Measurements from ENCODE around the gene BAZ1A.
"Not testable (repeated sequence)": the region's sequence is repeated elsewhere in the genome, so short reads cannot be mapped to it uniquely, and the experiment has no call there.

Gene BAZ1A

DNA sequence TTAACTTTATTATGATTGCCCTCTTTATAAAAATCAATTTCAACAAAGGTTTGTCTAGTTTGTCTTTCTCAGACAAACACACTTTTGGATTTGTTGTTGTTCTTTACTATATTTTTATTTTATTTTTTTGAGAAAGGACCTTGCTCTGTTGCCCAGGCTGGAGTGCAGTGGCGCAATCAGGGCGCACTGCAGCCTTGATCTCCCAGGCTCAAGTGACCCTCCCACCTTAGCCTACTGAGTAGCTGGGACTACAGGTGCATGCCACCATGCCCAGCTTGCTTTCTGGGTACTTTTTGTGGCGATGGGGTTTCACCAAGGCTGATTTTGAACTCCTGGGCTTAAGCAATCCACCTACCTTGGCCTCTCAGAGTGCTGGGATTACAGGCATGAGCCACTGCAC is 96.4 kb downstream of the BAZ1A start:
- DNase-seq, result no peak

DNA sequence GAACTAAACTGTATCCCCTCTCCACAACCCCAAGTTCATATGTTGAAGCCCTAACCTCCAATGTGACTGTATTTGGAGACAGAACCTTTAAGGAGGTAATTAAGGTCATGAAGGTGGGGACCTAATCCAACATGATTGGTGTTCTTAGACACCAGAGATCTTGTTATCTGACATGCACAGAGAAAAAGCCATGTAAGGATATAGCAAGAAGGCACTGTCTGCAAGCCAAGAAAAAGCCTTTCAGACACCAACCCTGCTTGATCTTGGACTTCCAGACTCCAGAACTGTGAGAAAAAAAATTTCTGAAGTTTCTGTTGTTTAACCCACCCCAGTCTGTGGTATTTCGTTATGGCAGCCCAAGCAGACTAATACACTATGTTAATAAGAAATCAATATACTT is 98.5 kb downstream of the BAZ1A start:
- no peak for DNase-seq

DNA sequence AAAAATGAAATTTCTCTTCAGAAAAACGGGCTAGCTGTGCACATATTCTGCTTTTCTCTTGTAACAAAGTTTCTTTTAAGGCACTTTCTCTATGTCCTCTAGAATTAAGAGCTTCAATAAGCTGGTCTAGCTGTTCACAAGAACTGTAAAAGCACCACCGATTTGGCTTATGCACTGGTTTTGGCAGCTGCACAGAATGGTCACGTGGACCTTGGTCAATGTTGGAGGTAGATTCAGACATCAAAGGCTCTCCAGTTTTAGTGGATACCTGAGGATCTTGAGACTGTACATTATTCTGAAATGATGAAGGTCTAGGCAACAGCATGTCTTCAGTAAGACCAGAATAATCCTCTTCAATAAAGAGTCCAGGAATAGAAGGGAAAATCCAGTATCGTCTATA is 99.2 kb downstream of the BAZ1A start:
- no peak for DNase-seq

DNA sequence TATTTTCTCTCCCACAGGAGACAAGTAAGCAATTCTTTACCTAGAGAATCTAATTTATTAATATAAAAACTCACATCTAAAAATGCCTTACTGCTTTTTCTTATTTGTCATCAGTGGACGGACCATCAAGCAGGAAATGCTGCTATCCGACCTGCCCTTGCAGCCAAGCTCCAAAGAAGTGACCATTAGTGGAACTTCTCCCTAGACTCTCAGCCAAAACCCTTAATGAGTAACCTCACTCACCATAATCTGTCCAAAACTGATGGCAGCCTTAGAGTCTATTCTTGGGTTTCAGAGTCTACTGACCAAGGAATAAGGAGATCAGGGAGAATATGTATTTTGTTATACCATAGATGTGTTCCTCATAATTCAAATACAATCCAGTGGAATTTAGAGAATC is 99.8 kb downstream of the BAZ1A start:
- no peak for DNase-seq

DNA sequence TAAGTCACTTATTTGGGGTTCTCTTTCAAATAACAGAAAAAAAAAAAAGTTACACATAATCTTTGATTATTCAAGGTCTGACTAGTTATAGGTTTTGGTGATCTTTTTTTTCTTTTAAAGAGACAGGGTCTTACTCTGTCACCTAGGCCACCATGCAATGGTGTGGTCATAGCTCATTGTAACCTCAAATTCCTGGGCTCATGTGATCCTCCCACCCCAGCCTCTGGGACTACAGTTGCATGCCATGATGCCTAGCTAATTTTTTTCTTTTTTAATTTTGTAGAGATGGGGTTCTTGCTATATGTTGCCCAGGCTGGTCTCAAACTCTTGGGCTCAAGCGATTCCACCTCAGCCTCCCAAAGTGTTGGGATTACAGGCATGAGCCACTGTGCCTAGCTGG is 104.3 kb downstream of the BAZ1A start:
- no peak for DNase-seq

DNA sequence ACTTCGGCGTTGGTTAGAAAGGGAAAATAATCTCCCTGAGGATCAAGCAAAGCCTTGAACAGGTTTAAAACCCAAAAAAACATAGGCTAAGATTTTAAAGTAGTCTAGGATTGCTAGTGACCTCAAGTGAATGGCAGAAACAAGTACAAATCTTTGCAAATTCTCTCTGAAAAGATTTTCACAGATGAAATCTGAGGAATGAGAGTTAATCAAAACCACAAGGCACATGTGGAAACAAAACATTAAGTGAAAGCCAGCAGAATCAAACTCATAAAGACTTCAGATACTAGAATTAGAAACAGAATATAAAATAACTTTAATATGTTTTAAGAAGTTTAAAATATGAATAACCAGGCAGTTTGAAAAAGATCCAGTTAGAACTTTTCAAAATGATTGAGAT is 108.6 kb downstream of the BAZ1A start:
- DNase-seq, result no peak

DNA sequence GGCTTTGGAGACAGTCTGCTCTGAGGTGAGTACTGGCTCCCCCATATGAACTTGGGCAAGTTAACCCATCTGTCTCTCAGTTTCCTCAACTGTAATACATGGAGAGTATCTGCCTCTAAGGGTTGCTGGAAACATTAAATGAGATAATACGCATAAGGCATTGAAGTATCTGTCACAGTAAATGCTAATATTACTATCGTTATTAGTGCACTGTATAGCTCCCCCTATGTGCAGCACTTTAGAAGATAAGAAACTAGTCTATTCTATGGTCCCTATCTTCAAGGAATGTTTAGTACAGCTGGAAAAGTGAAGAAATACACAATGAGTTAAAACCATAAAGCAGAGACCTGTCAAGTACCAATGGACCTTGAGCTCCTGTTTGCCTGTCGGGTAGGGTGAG is 109.1 kb downstream of the BAZ1A start:
- DNase-seq, result no peak

DNA sequence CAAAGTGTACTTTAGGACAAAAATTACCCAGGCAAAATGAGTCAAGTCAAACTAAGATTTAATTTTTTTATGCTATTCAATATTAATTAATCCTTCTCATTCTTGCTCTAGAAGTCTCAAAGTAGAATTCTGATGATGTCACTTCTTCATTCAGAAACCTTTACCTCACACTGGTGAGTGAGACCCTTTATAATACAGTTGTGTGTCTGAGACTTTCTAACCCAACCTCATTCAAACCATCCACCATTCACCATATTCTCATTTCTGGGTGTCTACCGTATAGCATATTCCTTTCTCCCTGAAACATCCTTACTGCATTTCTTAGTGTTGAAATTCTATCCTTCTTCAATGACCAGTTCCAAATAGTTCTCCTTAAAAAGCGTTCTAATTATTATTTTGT is 119.9 kb downstream of the BAZ1A start:
- no peak for DNase-seq

DNA sequence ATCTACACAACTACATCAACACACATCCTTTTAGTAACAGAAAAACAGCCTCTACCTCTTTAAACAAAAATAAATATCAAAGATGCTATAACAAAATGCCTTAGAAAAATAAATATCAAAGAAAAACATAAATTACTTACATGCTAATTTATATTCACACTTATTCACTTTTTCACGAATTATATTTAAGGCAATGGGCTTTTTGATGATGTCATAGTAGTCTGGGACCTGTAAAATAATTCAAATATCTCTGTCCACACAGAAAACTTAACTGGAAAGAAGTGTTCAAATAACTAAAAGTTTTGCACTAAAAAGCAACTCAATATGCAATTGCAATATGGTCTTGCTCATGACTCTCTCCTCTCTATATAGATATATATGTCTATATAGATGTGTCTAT is 120.5 kb downstream of the BAZ1A start:
- DNase-seq, result no peak

DNA sequence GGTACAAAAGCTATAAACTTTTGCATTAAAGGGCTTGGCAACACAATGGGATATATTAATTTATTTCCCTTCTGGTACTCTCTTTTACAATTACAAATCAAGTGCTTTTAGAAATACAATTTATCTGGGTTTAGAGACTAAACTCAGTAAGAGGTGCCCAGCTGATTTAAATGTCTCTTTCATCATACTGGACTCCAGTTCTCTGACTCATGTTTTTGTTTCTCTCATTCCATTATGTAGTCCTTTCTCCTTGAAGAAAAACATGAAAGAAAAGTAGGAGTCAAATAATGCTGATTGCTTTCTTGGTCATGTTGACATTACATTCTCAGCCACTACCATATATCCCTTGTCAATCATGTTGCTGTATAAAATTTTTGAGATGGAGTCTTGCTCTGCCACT is 124.5 kb downstream of the BAZ1A start:
- DNase-seq, result no peak

DNA sequence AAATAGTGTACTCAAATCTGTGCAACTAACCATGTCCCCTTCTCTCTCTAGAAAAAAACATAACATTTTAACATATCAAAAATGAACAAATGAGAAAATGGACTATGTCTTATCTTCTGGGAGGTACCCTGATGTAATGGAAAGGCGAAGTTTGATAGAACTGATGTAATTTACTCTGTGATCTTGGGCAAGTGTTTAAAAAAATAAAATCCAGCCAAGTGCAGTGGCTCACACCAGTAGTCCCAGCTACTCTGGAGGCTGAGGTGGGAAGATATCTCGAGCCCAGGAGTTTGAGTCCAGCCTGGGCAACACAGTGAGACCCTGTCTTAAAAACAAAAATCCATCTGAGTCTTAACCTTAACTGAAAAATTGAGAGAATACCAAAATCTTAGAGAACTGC is 124.9 kb downstream of the BAZ1A start:
- no peak for DNase-seq

DNA sequence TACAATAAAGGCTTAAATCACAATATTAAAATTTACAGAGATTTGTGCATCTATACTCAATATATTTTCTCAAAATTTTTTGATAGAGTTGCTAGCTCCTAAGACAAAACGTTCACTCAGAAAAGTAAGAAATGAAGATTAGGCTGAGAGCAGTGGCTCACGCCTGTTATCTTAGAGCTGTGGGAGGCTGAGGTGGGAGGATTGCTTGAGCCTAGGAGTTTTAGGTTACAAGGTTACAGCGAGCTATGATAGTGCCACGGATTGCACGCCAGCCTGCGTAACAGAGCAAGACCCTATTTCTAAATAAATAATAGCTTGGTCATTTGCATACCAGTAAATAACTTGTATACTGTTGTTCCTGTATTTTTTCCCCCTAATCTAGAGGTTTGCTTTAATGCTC is 125.8 kb downstream of the BAZ1A start:
- no peak for DNase-seq

DNA sequence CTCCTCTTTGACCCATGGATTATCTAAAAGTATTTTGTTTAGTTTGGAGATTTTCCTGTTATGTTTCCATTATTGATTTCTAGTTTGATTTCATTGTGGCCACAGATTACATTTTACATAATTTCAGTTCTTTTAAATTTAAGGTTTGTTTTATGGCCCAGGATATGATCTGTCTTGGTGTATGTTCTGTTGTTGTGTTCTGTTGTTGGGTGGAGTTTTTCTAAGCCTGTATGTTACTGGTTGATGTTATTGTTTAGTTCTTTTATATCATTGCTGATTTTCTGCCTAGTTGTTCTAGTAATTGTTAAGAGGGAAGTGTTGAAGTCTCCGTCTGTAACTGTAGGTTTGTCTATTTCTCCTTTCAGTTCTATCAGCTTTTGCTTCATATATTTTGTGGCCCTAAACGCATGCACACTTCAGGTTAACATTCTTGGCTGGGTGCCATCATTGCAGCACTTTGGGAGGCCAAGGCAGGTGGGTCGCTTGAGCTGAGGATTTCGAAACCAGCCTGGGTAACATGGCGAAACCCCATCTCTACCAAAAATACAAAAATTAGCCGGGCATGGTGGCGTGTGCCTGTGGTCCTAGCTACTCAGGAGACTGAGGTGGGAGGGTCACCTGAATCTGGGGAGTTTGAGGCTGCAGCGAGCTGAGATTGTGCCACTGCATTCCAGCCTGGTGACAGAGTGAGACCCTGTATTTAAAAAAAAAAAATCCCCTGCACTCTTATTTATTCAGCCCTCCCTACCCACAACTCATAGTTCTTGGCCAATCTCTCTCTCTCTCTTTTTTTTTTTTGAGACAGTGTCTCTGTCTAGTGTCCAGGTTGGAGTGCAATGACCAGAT is 132.7 kb downstream of the BAZ1A start:
- no peak for DNase-seq

DNA sequence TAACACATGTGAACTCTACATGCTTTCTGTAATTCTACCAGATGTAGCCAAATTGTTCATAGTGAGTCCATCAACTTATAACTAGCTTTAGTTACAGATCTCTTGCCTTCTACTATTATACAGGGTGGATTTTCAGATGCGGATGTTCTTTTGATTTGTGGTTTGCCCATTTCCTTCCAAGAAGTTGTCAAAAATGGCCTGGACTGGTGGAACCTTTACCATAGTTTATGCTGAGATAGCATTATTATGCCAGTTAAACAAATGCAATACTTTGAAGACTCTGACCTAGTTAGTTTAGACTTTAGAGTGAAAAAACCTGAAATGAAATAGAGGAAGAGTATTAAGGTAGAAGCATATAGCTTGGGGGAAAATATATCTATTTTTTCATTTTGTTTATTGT is 133.3 kb downstream of the BAZ1A start:
- no peak for DNase-seq

DNA sequence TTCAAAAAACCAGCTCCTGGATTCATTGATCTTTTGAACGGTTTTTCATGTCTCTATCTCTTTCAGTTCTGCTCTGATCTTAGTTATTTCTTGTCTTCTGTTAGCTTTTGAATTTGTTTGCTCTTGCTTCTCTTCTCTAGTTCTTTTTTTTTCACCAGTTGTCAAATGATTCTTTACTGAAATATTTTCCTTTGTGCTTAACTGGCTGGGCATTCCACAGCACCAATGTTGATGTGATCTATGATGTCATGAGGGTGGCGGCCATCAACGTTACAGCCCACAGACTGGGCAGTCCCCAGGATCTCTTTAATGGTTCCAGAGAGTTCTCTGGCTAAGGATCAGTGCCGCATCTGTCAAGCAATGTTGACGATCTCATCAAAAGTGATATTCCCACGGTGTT is 135.0 kb downstream of the BAZ1A start:
- not testable (repeated sequence) for DNase-seq

DNA sequence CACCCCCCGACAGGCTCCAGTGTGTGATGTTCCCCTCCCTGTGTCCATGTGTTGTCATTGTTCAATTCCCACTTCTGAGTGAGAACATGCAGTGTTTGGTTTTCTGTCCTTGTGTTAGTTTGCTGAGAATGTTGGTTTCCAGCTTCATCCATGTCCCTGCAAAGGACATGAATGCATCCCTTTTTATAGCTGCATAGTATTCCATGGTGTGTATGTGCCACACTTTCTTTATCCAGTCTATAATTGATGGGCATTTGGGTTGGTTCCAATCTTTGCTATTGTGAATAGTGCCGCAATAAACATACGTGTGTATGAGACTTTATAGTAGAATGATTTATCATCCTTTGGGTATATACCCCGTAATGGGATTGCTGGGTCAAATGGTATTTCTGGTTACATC is 138.1 kb downstream of the BAZ1A start:
- not testable (repeated sequence) for DNase-seq

DNA sequence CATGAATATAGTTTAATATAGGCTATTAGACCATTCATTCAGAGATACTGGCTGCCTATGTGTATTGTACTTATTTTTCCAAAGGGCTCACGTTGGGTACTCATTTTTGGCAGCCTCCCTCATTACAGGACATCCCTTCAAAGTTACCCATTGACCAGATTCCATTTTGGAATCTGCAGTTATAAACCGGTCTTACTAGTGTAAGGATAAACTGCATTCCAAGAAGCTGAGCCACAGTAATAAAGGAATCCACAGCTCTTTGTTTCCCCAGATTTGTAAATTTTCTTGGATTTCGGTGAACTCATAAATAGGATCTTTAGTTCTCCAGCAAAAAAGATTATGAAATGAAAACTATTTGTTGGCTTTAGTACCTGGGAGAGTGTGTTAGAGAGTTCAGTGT is 141.9 kb downstream of the BAZ1A start:
- DNase-seq, result no peak

DNA sequence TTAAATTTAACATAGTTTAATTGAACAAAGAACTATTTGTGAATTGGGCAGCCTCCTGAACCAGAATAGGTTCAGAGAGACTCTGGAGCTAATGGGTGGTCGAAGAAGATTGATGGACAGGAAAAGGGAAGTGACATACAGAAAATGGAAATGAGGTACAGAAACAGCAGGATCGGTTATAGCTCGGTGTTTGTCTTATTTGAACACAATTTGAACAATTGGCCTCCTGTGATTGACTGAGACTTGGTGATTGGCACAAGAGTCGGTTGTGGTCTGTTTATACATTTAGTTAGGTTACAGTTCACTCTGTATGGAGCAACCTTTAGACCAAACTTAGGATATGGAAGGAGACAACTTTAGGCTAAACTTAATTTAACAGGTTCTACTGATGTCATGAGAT is 142.4 kb downstream of the BAZ1A start:
- DNase-seq, result no peak

DNA sequence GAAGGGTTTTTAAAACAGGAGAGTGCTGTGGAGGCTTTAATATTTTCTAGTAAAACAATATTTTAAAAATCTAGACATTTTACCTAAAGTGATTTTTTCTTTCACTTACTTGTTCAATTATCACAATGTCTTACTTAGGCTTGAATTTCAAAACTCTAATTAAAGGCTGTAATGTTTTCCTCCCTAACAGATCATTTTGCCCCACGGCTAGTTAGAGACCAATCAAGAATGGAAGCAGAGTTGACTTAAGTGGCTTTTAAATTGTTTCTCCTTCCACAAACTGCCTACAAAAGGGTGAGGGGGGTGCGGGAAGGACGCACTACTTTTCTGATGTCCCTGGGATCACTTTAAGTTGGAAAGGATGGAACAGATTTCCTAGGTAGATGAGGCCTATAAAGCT is 151.3 kb downstream of the BAZ1A start:
- DNase-seq, result no peak

DNA sequence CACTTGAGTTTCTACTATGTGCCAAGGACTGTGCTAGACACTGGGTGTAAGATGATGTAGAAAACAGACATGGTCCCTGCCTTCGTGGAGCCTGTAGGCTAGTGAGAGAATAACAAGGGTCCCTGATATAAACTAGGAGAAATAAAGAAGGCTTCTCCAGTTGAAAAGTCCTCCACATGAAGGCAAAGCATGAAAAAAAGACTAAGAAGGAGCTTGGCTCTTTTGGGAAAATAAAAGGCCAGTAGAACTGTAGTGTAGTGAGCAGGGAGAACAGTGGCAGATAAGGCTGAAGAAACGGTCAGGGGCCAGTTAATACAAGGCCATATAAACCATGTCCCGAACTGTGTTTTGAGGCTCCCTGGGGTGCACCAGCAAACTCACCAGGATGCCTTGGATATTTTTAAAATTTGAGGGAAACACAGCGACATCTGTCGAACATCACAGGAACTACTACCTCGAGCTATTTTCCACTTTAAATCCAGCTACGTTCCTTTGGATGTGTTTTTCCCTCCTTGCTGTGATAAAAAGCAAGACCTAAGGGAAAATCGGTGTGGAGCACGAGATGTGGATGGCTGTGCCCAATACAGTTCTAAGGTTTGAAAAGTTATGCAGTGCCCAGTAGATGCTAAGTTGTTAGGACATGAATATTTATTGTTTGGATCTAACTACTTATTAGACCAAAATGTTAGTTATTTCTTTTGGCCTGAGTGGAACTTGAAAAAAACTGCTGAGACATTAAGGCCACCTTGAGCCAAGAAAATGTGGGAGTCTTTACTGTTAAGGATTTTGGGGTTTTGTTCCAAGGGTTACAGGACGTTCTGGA is 152.2 kb downstream of the BAZ1A start:
- peak in 1 of 2 experiments; percentile 22 for DNase-seq

DNA sequence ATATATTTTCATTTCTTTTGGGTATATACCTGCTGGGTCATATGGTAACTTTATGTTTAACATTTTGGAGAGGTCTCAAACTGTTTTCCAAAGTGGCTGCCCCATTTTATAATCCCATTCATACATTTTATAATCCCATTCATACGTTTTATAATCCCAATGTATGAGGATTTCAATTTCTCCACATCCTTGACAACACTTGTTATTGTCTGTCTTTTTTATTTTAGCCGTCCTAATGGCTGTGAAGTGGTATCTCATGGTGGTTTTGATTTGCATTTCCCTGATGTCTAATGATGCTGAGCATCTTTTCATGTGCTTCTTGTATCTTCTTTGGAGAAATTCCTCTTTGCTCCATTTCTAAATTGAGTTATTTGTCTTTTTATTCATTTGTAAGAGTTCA is 154.0 kb downstream of the BAZ1A start:
- DNase-seq, result no peak

DNA sequence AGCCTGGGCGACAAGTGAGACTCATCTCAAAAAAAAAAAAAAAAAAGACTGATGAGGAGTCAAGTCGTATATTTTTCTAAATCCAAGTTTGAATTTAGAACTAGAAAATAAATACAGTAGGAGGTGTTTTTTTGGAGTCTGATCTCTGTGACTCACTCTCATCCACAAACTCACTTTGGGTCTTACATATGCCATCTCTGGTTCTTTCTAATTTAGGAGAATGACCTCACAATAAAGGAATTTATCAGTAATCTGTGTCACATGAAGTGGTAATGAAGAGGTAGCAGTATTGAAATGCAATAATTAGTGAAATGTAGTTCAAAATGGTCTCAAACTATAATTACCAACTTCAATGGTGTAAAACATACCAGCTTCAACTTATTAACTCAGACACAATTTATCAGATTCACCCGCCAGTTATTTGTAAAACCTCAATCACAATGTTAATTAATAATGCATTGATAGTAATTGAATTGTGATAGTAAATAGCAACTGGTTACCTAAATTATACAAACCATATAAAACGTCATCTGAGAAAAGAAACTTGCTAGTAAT is 156.3 kb downstream of the BAZ1A start:
- no peak for DNase-seq

DNA sequence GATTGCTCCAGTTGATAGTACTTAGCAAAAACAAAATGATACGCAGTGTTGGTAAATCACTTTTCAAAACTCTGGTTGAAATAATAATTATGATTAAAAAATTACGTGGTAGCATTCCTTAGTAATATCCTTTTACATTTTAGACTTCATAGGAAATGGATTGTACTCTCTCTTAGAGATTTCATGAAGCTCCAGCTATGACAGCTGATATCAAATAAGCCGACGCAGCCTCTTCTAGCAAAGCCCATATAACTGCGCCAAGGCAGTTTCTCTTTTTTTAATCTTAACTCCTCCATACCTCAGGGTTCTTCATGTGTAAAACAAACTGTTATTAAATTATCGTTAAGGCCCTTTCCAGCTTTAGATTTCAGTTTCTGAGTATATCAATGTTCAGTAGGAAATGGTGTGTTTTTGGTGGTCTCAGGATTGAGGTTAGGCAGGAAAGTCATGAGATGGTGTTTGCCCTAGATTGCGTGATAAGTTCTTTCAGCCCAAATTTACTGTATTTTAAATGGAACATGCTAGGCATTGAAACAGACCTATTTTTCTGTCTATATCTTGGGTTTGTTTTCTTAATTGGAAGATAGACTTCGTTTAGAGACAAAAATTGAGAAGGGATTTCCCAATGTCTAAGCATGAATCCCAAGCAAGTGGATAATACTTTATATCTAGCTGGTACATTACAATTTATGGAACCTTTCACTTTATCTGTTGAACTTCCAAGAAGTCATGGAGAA is 159.9 kb downstream of the BAZ1A start:
- DNase-seq, result no peak

Data from cerebellar nuclear complex (tissue), 1 donor.